ENCODE results near the gene TMPRSS9.

The TMPRSS9 gene

GRCh38 chr19:2475018-2475701 lies 115.1 kb downstream of the TMPRSS9 start (continued):
- TF ChIP-seq, protein P1, sequence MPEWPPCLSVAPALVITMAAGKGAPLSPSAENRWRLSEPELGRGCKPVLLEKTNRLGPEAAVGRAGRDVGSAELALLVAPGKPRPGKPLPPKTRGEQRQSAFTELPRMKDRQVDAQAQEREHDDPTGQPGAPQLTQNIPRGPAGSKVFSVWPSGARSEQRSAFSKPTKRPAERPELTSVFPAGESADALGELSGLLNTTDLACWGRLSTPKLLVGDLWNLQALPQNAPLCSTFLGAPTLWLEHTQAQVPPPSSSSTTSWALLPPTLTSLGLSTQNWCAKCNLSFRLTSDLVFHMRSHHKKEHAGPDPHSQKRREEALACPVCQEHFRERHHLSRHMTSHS (tag by site-specific recombination; IDR thresholded peaks at IDR 0.05): peak; percentile 50; the same call in 1 of the 2 replicates
- TF ChIP-seq, protein P2, sequence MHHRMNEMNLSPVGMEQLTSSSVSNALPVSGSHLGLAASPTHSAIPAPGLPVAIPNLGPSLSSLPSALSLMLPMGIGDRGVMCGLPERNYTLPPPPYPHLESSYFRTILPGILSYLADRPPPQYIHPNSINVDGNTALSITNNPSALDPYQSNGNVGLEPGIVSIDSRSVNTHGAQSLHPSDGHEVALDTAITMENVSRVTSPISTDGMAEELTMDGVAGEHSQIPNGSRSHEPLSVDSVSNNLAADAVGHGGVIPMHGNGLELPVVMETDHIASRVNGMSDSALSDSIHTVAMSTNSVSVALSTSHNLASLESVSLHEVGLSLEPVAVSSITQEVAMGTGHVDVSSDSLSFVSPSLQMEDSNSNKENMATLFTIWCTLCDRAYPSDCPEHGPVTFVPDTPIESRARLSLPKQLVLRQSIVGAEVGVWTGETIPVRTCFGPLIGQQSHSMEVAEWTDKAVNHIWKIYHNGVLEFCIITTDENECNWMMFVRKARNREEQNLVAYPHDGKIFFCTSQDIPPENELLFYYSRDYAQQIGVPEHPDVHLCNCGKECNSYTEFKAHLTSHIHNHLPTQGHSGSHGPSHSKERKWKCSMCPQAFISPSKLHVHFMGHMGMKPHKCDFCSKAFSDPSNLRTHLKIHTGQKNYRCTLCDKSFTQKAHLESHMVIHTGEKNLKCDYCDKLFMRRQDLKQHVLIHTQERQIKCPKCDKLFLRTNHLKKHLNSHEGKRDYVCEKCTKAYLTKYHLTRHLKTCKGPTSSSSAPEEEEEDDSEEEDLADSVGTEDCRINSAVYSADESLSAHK (tag by site-specific recombination; IDR thresholded peaks at IDR 0.05): peak; percentile 38; the same call in 1 of the 2 replicates
- TF ChIP-seq WT1 (tag by site-specific recombination; IDR thresholded peaks at IDR 0.05) (no peak; the same call in 1 of the 2 replicates), ZNF623 (tag by site-specific recombination; IDR thresholded peaks at IDR 0.05) (peak; percentile 61), ZNF335 (tag by site-specific recombination; conservative IDR thresholded peaks at IDR 0.05) (peak; percentile 97), ZNF549 (tag by site-specific recombination; IDR thresholded peaks at IDR 0.05) (no peak), SP7 (tag by site-specific recombination; IDR thresholded peaks at IDR 0.05) (peak; percentile 75), ZIC2 (tag by site-specific recombination; IDR thresholded peaks at IDR 0.05) (0 out of 2 replicates have a peak, but pooled peaks have one; percentile 49)

Measured in HEK293 (cell line).